ENCODE measurements around the gene GJD3. TPM values are rescaled to one million over a fixed set of nuclear protein-coding genes. Genes with fewer than 3 reads are reported as not detected.
A peak's percentile ranks its signal among the peaks of the same experiment; 100 is the strongest.

The GJD3 gene
- total RNA-seq, 1 donor from 2014 or later = not detected

- peaks cover 86% of the 10 kb centered on the region for H3K4me1 Mint-ChIP-seq
- intact Hi-C loops (cut with micrococcal nuclease) = no loop called here
- H3K4me3 Mint-ChIP-seq = no peak overlapping the region
- TF ChIP-seq CTCF (IDR thresholded peaks at IDR 0.05) = no peak
- DNase-seq = no peak
- no peaks in the 10 kb centered on the region for H3K27me3 Mint-ChIP-seq
- H3K9me3 Mint-ChIP-seq = no peaks in the 10 kb centered on the region
- H3K36me3 Mint-ChIP-seq (ENCODE audit: low read depth) = peaks cover 43% of the 10 kb centered on the region
- ChIA-PET POLR2A (interaction anchor here (0.6 to 2.1 kb wide), 4 partner anchors 21 to 232 kb away, joined by 4 to 8 read pairs (median 6); no protein-coding TSS in a partner anchor), CTCF (interaction anchor here (17.0 kb wide), 1 partner anchor 43 kb away, joined by 466 read pairs; the partner anchor contains the start of gene RARA)
- peak overlapping the region; percentile 61 for H3K27ac Mint-ChIP-seq
- ATAC-seq (ENCODE audit: low read depth) = no peak
These were observed 16.4 kb downstream of the GJD3 start for GRCh38 chr17:40348136-40348504.

GRCh38 chr17:40347319-40348135, 17.0 kb downstream of the GJD3 start:
- Mint-ChIP-seq H3K9me3 (no peaks in the 10 kb centered on the region), H3K27ac (peak overlapping the region; percentile 61), H3K27me3 (no peaks in the 10 kb centered on the region), H3K4me1 (peaks cover 86% of the 10 kb centered on the region), H3K36me3 (ENCODE audit: low read depth) (peaks cover 42% of the 10 kb centered on the region), H3K4me3 (no peak overlapping the region)
- CTCF ChIA-PET = interaction anchor here (0.6 to 17.0 kb wide), 2 partner anchors 15 to 43 kb away, joined by 3 to 466 read pairs; partner anchors contain the start of gene RARA
- POLR2A ChIA-PET = interaction anchor here (0.6 to 2.1 kb wide), 4 partner anchors 21 to 233 kb away, joined by 4 to 8 read pairs (median 6); no protein-coding TSS in a partner anchor
- no peak for DNase-seq
- TF ChIP-seq CTCF (IDR thresholded peaks at IDR 0.05) = no peak
- intact Hi-C loops (cut with micrococcal nuclease) = no loop called here
- no peak for ATAC-seq (ENCODE audit: low read depth)

GRCh38 chr17:40346765-40347158, 17.8 kb downstream of the GJD3 start:
- Mint-ChIP-seq H3K36me3 (ENCODE audit: low read depth) (peaks cover 35% of the 10 kb centered on the region), H3K9me3 (no peaks in the 10 kb centered on the region), H3K4me1 (peaks cover 79% of the 10 kb centered on the region), H3K4me3 (no peak overlapping the region), H3K27me3 (no peaks in the 10 kb centered on the region), H3K27ac (peak overlapping the region; percentile 37)
- DNase-seq (no peak), ATAC-seq (ENCODE audit: low read depth) (no peak)
- no peak for TF ChIP-seq CTCF (IDR thresholded peaks at IDR 0.05)
- intact Hi-C loops (cut with micrococcal nuclease) = no loop called here
- ChIA-PET CTCF (interaction anchor here (0.6 to 17.0 kb wide), 3 partner anchors 8 to 42 kb away, joined by 3 to 466 read pairs (median 7); partner anchors contain the start of gene RARA), POLR2A (interaction anchor here (1.9 to 6.4 kb wide), 3 partner anchors 20 to 26 kb away, joined by 5 to 81 read pairs (median 8); no protein-coding TSS in a partner anchor)

GRCh38 chr17:40345994-40346764, 18.4 kb downstream of the GJD3 start:
- H3K27me3 Mint-ChIP-seq = no peaks in the 10 kb centered on the region
- ATAC-seq (ENCODE audit: low read depth) (no peak), DNase-seq (no peak)
- intact Hi-C loops (cut with micrococcal nuclease) = no loop called here
- ChIA-PET POLR2A (interaction anchor here (0.7 to 7.6 kb wide), 5 partner anchors 21 to 217 kb away, joined by 3 to 96 read pairs (median 4); partner anchors contain the start of gene RARA), CTCF (interaction anchor here (1.5 to 17.0 kb wide), 3 partner anchors 9 to 41 kb away, joined by 6 to 466 read pairs (median 7); partner anchors contain the start of gene RARA)
- H3K4me3 Mint-ChIP-seq = no peak overlapping the region
- no peaks in the 10 kb centered on the region for H3K9me3 Mint-ChIP-seq
- H3K27ac Mint-ChIP-seq = peak overlapping the region; percentile 53
- peaks cover 32% of the 10 kb centered on the region for H3K36me3 Mint-ChIP-seq (ENCODE audit: low read depth)
- no peak for TF ChIP-seq CTCF (IDR thresholded peaks at IDR 0.05)
- H3K4me1 Mint-ChIP-seq = peaks cover 77% of the 10 kb centered on the region
